A673 (cell line): ENCODE results near the gene BLVRB.

Source experiments
- EZH2 ChIP-seq: fragments of 200-600 bp; sonication (generic); IDR thresholded peaks from 2 replicates; pipeline ENCODE4 v1.6.1; 2017; ENCODE audit warnings: borderline replicate concordance, low read depth, mild to moderate bottlenecking, mixed read lengths, antibody characterized with exemption, low read length; ENCODE audit not compliant: poor library complexity, severe bottlenecking
- TF ChIP-seq, protein P1 (sequence below): fragments of 300-800, 200-600 bp; sonication (generic); conservative IDR thresholded peaks from 2 replicates; pipeline ENCODE4 v1.5.1; 2017; ENCODE audit warnings: low read depth, mild to moderate bottlenecking, antibody characterized with exemption, low read length, moderate library complexity, mixed read lengths

DNA sequence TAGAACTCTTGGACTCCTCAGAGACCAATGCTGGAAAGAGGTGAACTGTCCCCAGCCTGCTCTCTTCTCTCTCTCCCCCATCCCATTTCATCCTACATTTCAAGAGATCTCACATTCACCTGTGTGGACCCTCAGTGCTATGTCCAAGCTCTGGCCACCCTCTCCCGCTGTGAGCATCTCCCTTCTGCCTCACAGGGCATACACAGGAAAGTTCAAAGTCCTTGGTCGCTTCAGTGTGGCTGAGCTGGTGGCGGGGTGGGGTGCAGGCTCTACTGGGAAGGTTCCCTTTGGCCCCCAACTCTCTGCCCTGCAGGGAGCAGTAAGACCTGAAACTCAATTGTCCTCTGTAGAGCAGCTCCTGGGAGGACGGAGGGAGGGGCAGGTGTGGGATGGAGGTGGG is 28.2 kb upstream of the BLVRB start:
- TF ChIP-seq, protein P1, sequence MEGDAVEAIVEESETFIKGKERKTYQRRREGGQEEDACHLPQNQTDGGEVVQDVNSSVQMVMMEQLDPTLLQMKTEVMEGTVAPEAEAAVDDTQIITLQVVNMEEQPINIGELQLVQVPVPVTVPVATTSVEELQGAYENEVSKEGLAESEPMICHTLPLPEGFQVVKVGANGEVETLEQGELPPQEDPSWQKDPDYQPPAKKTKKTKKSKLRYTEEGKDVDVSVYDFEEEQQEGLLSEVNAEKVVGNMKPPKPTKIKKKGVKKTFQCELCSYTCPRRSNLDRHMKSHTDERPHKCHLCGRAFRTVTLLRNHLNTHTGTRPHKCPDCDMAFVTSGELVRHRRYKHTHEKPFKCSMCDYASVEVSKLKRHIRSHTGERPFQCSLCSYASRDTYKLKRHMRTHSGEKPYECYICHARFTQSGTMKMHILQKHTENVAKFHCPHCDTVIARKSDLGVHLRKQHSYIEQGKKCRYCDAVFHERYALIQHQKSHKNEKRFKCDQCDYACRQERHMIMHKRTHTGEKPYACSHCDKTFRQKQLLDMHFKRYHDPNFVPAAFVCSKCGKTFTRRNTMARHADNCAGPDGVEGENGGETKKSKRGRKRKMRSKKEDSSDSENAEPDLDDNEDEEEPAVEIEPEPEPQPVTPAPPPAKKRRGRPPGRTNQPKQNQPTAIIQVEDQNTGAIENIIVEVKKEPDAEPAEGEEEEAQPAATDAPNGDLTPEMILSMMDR = no peak
- TF ChIP-seq EZH2 = no peak
